HUDEP-2 (cell line): ENCODE measurements around the gene LIX1L.
"Not testable (repeated sequence)": the region's sequence is repeated elsewhere in the genome, so short reads cannot be mapped to it uniquely, and the experiment has no call there.

Source experiments
- DNase-seq, 76 experiments: peaks; one replicate each; lab custom pipeline; 2025; ENCODE audit not compliant: unreplicated experiment in 76 of 76; lab: John Stamatoyannopoulos, UW

LIX1L gene

DNA sequence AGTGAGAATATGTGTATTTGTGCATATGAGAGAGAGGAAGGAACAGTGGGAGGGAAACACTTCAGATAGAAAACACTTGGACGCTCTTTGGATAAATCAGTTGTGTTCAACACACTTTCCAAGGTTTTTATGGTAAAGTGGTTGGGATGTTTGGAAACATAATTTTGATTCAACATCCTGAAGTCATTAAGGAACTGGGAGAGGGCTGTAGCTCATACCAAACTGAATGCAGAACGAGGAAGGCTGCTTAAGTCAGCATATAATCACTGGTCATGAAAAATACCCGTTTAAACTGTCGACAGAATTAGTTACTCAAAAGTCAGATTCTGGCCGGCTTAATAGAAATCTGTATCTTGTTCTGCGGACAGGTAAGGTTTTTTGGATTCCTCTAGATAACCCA, 14.9 kb downstream of the LIX1L start:
- DNase-seq, result no peak

DNA sequence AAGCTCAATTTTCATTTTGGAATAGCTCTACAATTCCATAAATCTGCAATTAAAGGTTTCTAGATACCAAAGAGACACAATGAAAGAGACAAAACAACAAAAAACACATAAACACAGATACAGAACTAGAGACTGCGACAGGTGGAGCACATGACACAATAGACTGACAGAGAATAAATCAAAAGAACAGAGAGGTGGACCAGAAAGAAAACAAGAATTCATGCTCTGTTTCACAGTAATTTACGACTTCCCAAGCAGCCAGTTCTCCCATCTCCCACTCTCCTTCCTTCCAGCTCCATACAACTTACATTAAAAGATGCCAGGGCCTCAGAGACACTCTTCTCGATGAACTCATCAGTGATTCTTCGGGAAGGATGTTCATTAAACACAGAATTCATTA, 15.4 kb downstream of the LIX1L start:
- no peak for DNase-seq

DNA sequence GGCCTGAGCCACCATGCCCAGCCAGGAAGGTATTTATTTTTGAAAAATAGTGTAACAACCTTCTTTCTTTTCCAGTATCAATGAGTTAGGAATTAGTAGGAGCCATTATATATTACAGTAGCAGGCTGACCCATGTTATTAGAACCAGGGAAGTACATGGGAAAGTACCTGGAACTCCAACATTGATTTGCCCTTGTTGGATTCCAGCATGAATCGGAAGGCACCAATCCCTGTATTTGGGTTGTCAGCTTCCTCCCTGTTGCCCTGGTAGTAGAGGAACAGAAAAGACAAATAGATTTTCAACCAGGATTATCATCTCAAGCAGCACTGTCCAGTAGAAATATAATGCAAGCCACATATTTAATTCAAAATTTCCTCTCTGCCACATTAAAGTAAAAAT, 20.4 kb downstream of the LIX1L start:
- DNase-seq, result no peak

DNA sequence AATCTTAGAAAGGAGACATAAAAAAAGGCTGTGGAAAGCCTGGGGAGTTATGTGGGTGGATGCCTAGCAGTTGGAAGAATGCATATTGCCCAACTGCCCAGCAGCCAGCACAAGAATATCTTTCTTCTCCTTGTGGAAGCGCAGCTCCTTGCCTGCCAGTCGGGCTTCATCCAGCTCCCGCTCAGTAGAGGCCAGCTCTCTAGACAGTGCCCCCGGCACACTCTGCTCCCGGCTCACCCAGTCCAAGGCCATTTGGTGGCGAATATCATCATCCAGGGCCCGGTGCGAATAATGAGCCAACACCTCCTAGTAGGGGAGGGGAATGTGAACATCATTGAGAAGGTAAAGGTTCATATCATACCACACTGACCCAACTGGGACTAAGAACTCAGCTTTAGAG, 21.6 kb downstream of the LIX1L start:
- no peak for DNase-seq

DNA sequence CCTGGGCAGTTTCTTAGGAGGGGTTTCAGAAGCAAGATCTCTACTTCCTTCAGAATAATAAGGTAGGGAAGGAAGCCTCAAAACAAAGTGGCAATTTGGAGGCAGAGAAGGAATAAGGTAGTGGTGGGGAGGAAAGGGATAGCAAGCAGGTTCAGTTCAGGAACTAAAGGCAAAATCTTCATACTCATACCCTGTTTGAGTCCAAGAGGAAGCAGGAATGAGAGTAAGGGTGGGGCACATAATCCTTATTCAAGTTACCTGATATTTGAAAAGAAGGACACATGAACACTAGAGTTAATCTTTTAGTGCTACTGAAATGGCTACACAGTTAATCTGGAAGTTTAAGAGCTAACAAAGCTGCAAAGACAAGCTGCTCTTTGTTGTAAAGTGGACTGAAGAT, 22.1 kb downstream of the LIX1L start:
- DNase-seq, result no peak

DNA sequence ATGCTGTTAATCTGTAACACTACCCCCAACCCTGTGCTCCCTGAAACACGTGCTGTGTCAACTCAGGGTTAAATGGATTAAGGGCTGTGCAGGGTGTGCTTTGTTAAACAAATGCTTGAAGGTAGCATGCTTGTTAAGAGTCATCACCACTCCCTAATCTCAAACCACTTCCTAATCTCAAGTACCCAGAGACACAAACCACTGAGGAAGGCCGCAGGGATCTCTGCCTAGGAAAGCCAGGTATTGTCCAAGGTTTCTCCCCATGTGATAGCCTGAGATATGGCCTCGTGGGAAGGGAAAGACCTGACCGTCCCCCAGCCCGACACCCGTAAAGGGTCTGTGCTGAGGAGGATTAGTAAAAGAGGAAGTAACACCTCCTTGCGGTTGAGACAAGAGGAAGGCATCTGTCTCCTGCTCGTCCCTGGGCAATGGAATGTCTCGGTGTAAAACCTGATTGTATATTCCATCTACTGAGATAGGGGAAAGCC, 25.3 kb downstream of the LIX1L start:
- peak in 39 of 76 experiments; percentile 3 to 70 (median 28) for DNase-seq

DNA sequence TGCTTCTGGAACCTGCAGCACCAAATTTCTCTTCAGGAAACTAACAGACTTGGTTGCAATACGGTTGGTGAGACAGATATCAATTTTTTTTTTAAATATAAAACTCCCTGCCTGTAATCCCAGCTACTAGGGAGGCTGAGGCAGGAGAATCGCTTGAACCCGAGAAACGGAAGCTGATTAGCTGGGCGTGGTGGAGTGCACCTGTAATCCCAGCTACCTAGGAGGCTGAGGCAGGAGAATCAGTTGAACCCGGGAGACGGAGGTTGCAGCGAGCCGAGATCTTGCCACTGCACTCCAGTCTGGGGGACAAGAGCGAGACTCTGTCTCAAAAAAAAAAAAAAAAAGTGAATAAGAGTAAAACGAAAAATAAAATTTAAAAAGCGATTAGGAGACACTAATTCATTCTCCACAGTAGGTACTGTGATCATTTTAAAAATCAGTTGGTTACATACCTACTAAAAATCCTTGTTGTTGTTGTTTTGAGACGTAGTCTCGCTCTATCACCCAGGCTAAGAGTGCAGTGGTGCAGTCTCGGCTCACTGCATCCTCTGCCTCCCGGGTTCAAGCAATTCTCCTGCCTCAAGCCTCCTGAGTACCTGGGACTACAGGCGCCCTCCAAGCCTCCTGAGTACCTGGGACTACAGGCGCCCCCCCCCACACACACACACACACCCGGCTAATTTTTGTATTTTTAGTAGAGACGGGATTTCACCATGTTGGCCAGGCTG, 29.7 kb downstream of the LIX1L start:
- DNase-seq, result no peak

DNA sequence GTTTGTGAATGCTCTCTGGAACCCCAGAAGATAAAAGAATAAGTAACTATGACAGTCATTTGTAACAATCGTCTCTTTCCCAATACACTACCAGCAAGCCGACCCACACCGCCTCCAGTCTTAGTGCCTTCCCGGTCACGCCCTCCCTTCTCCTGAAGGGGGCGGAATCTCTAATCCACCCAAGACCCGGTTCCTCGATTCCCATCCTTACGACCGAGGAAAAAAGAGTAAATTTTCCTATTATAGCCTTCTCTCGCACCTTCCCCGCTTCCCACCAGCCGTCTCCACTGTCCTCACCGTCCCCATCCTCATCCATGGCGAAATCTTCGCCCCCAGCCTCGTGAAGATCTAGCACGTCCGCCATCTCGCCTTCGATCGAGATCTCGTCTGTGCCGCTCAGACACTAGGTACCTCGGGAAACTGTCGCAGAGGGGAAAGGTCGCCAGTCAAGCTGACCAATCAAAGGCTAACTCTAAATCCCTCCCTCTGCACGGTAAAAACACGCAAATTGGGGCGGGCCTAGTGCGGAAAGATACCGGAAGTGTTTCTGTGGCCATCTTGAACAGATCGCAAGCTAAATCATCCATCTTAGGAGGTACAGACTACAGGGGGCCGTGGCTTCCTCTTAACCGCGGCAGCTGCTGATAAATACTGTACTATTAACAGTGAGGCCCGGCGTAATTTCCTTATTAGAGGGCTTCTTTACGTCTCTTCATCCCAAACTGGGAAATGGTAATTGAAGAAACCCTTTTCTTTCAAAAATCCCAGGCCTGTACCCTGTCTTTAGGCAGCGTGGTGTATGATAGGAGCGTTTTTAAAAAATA, 30.5 kb downstream of the LIX1L start, which contains the start of gene RBM8A:
Gene RBM8A, minus strand, starts transcription at position 422 of the 824 bp plus-strand sequence. Its CDS starts 58 bp downstream, at position 364.
- peak in 75 of 76 experiments; percentile 16 to 98 (median 90) for DNase-seq

DNA sequence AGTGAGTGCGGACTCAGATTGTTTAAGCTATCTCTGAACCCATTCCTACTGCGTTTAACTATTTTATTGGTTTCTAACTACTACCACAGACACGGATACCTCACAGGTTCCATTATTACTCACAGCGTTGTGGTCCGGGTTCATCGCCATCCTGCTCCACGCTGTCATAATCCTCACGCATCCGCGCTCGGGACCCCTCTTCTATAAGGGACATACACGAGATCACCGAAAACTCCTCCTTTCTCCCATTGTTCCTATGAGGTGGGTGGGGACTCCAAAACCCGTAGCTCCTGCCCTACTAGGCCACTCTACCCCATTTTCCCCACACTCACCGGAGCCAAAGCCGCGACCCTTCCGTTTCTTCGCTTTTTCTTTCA, 31.1 kb downstream of the LIX1L start:
- peak in 2 of 76 experiments; percentile 13 to 39 for DNase-seq

DNA sequence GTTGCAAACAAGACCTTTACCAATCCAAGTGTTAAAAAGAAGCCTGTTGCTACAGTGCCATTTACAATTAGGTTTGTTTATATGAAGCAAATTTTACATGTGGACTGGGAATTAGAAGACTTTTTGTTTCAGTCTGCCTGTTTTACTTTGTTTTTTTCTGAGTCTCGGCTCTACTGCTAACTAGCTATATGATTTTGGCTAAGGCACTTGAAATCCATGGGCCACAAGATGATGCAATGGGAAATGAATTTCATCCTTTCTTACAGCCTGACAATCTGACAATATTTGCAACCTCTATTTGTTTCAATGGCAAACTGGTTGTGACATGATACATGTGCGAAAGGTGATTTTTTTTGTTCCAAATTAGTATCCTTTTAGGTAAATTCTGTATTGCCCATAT, 35.6 kb downstream of the LIX1L start:
- no peak for DNase-seq

DNA sequence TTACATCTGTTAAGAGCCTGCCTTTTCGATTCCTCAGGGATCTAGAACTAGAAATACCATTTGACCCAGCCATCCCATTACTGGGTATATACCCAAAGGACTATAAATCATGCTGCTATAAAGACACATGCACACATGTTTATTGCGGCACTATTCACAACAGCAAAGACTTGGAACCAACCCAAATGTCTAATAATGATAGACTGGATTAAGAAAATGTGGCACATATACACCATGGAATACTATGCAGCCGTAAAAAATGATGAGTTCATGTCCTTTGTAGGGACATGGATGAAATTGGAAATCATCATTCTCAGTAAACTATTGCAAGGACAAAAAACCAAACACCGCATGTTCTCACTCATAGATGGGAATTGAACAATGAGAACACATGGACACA, 37.5 kb downstream of the LIX1L start:
- DNase-seq, result not testable (repeated sequence)

DNA sequence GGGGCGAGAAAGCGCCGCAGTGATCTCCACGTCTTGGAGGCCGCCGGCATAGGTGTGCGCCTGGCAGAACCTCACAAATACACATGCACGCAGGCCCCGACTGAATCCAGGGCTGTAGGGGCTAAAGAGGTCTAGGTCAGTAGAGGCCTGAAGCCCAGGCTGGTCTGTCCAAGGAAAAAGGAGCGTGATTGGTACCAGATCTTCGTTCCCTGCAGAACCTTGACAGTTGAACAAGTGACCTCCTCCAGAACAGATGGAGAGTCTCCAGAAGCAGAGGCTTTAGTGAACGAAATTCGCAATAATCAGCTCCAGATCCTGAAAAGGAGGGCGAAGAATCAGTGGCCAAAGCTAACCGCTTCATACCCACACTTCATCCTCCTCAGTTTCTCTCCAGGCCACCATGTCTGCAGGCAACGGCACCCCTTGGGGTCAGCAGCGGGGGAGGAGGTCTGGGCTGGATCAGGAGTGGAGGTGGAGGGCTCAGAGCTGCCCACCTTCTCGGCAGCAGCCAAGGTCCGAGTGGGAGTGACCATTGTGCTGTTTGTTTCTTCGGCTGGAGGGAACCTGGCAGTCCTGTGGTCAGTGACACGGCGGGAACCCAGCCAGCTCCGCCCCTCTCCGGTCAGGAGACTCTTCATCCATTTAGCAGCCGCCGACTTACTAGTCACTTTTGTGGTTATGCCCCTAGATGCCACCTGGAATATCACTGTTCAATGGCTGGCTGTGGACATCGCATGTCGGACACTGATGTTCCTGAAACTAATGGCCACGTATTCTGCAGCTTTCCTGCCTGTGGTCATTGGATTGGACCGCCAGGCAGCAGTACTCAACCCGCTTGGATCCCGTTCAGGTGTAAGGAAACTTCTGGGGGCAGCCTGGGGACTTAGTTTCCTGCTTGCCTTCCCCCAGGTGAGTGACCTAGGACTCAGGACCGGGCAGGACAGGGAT, 38.6 kb downstream of the LIX1L start:
- peak in 51 of 76 experiments; percentile 3 to 73 (median 32) for DNase-seq

DNA sequence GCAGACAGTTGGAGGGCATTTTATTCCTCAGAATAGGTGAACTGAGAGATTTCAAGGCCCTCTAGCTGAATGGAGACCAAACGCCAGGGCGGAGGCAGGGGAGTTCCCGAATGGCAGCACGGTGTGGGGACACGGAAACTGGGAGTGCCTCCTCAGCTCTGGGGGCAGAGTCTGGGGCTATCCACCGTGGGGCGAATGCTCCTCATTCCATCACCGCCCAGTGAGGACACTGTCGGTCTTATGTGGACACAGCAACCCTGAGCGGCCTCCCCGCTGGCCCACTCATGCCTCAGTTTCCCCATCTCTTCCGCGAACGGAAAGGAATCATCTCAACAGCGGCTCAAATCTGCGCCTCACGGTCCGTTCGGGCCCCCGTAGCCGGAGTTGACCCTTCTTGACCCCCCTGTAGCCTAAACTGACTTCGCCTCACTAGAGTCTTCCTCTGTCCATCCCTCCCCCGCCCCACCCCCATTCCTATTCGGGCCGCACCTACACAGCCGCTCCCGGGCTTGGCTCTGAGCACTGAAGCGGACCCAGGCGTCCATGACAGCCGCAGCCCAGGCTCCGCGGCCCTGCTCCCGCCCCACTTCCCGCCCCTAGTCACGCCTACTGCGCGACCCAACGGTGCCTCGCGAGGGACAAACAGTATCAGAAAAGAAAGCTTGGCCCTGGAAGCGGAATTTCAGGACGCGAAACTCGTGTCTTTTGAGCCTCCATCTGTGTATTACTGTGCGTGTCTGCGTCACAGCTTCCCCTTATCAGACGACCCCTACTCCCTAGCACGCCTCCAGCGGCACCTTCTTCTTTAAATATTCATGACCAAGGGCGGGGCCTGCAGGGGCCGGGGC, 39.4 kb downstream of the LIX1L start, which contains the start of gene PEX11B:
Gene PEX11B, minus strand, starts transcription at position 574 of the 848 bp plus-strand sequence. Its CDS starts 29 bp downstream, at position 545.
- DNase-seq, result peak in 75 of 76 experiments; percentile 31 to 96 (median 85)

DNA sequence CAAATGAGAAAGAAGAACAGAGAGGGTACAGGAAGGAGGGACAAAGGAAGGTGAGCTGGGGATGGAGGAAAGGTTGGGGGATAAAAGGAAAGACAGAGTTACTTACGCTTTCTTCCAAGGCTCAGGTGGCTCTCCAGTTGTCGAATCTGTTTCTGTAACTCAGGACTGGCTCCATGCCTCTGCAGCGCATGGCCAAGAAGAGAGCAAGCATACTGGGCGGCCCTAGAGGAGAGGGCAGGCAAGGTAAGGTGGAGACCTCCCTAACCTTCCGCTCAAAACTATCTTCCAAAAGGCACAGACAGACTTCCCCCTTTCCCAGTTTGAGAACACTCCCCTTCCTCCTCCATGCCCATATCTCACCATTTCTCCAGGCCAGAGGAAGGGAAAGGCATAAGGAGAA, 40.2 kb downstream of the LIX1L start:
- no peak for DNase-seq

DNA sequence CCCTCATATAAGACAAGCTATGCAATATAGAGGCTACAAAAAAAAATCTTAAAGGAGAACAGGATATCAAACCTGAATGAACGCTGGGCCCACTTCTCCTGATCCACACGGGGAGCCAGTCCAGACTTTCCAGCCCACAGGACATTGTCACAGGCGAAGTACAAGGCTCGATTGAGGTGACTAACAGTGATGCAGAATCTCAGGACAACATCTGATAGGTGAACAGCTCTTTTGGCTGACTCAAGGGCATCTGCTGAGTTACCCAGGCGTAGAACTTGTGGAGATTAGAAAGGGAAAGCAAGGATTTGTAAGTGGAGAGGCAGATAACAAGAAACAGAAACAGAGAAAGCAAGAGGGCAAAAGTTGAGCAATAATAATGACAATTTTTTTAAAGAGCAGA, 41.1 kb downstream of the LIX1L start:
- DNase-seq, result no peak

DNA sequence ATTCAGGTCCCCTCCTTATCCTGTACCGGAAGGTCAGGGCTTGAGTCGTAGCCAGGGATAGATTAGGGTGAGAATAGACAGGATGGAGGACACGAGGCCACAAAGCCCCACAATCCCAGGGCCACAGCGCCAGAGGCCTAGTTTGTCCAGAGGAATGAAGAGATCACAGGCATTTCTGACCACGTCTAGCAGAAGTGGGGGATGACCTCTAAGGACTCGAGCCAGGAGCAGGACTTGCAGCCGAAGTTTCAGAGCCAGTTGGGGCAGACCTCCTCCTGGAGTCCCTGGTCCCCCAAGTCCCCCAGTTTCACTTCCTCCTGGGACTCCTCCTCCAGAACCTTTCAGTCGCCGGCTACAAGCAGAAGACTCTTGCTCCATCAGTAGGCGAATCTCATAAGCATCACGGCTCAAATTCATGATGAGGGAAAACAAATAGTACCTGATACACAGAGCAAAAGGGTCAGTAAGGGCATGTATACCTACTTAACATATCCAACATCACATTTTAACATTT, 45.6 kb downstream of the LIX1L start:
- DNase-seq, result no peak

DNA sequence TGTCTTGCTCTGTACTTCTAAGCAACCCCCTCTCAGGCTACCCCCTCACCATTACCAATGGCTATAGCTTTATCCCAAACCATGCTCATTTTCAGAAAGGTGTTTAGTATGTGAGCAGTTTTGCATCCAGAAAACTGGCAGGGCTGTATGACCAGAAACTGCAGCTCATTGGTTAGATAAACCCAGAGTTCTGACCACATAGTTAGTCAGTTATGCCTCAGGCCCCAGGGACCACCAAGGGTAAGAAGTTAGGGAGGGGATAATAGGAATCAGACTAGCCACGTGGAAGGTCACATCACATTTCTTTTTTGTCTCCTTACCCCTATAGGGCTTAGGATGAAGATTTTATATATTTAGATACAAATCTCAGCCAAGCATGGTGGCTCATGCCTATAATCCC, 49.2 kb downstream of the LIX1L start:
- DNase-seq, result no peak

DNA sequence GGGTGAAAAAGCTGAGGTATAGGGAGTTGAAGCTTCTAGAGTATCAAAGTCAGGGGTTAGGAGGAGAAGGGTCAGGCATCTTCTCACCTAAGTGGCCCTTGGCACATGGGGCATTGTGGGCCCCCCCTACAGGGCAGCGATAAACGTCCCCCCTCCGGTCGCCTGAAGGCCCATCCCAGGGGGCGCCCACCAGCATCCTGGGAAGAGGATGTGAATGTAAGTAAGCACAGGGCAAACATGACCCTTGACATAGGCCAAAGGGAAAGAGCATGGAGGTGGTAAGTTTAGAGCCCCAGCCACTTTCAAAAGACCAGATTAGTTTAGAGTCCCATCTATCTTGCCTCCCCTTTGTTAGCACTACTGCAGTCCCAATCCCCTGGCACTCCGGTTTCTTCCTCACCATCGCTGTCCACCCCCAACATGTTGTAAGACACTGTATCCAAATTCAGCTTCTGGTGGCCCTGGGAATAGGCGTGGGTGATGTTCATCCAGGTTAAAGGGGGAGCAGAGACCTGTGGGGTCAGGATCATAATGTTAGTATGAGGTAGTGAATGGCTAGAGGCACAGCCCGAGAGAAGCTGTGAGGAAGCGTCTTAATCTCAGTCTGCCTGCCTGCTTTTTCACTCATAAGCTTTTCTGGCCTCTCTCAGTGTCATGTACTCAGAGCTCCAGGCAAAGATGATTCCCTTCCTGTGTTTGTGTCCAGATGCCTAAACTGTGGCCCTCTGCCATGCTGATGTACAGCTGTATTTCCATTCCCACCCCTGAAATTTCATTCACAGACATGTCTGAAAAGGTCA, 50.7 kb downstream of the LIX1L start:
- DNase-seq, result no peak
